ENCODE data around the gene MIPEP.
"Not testable (repeated sequence)": the region's sequence is repeated elsewhere in the genome, so short reads cannot be mapped to it uniquely, and the experiment has no call there.

MIPEP gene

DNA sequence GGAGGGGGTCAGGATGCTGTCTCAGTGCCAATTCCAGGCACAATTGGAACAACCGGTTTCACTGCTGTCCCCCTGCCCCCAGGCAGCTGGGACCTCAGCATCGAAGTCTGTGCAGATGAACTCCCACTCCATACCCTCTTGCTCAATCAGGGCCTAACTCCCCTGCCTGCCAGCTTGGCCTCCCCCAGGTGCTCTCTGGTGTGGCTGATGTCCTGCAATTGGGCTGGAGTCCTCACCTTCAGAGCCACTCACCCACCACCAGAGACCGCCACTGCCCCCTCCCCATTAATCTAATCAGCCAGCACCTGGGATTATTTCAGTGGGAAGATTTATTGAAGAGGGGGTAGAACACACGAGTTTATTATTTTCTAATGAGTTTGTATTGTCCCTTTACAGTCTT, 118.8 kb downstream of the MIPEP start:
- no peak for DNase-seq

GRCh38 chr13:23769401-23769800, 119.8 kb downstream of the MIPEP start:
- DNase-seq, result no peak

- no peak for DNase-seq
Observed at GRCh38 chr13:23767838-23768237, 121.4 kb downstream of the MIPEP start.

GRCh38 chr13:23766939-23767338, 122.3 kb downstream of the MIPEP start:
- no peak for DNase-seq

DNA sequence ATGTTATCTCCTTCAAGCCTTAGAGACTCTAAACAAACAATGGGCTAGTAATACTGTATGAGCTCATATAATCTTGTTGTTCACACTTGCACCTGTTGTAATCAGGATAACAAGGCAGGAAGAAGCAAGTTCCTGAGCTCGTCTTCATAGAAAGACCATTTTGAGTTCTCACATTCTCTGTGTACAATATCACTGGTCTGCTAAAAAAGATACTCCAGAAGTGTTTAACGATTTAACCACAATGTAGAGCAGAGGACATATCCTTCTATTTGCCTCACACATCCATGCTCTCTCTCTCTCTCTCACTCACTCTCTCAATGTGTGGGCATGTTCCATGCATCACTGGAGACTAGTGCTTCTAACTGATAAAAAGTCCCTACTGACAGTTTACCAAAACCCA, 122.9 kb downstream of the MIPEP start:
- no peak for DNase-seq

DNA sequence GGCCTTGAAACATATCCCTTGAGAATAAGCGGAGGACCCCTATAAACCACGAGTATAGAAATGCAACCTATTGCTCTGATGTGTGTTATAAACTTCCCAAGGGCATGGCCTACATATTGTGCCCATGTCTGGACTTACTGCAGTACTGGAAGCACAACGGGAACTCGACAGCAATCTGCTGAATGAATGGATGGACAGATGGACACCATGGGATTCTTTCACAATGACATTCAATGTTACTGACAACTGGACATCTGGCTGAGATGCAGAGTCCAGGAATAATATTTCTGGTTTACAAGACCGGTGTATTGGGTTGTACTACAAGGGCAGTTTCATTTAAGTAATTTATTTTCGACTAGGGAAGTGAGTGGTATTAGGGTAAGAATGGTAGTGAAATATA, 123.7 kb downstream of the MIPEP start:
- DNase-seq, result no peak

GRCh38 chr13:23763318-23763717, 125.9 kb downstream of the MIPEP start:
- DNase-seq, result no peak

GRCh38 chr13:23761760-23762159, 127.4 kb downstream of the MIPEP start:
- not testable (repeated sequence) for DNase-seq

DNA sequence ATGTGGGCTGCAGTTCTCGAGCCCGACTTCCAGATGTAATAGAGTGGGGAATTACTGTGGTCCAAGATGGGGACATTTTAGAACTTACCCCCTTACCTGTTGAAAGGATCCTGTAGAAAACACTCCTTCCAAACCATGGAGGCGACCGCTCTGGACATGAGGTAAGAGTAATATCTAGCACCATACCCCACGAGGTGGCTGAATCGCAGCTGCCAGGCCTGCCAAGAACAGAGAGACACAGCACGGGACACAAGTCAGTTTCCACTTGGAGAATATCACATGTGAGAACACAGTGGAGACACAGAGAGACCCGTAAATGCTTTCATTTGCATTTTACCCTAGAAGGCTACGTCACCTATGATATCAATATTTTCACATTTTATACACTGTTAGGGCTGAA, 129.2 kb downstream of the MIPEP start:
- no peak for DNase-seq

GRCh38 chr13:23758798-23759527, 130.2 kb downstream of the MIPEP start:
- no peak for DNase-seq

GRCh38 chr13:23754997-23755396, 134.2 kb downstream of the MIPEP start:
- DNase-seq, result no peak

- no peak for DNase-seq
Observed at GRCh38 chr13:23754506-23754905, 134.7 kb downstream of the MIPEP start.

DNA sequence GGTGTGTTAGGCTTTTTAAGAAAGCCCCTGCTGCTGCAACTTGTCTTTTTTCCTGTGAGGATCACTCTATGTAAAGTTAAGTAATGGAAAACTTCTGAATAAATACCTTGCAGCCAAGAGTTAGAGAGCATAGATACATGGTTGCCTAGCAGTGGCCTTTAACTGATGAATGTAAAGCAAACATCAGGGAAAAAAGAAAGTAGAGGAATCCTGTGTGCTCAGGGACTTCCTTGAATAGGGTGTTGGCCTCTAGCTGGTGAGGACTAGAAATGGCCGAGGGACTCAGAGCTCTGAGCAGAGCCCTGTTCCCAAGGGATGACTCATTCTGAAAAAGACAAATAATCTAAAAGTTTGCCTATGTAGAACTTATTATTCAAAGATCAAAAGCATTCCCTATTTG, 135.7 kb downstream of the MIPEP start:
- no peak for DNase-seq

DNA sequence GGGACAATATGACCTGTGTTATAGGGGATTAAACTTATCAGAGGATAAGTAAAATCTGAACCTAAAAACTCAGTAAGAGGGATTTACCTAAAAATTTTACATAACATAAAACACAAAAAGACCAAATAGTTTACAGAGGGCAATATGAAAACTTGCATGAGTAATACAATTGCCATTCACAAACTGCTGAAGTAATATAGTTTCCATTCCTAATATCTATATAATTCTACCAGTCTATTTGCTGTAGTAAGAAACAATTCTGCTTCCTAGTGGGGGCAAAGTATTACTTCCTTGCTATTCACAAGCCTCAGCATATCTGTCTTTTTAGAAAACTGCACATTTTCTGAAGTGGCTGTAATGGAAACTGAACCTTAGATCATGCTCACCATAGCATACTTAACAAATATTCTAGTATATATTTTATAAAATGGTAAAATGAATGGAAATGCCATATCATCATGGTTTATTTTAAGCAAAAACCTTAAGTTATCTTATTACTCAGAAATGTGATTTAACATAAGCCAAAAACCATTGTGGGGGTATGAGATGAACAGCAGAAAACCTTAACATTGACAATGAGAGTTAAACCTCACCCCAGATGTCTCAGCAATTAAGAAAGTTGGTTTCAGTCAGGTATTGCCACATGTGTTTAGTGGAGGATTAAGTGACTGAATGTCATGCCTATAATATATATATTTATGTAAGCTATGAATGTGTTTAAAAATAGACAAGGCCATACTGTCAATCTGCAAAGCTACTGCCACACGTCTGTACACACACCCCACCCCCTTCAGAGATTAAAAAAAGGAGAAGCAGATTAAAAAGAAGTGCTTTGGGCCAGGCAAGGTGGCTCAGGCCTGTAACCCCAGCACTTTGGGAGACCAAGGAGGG, 136.8 kb downstream of the MIPEP start:
- DNase-seq, result no peak

DNA sequence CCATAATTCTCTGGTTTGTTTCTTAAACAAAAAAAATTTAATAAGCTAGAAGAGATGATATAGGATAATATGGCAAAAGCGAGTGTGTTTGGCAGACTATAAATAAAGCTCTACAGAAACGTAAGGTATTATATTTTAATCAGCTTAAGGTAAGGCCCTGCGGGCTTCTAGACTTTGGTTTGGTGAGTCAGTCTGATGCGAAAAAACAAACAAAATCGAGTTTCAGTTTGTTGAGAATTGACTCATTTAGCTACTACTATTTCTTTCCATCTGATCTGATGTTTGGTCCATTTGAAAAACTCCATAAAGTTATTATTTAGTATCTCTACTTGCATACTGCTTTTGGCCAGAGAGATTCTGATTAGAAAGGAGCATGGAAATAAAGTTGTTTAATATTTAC, 138.0 kb downstream of the MIPEP start:
- DNase-seq, result no peak

DNA sequence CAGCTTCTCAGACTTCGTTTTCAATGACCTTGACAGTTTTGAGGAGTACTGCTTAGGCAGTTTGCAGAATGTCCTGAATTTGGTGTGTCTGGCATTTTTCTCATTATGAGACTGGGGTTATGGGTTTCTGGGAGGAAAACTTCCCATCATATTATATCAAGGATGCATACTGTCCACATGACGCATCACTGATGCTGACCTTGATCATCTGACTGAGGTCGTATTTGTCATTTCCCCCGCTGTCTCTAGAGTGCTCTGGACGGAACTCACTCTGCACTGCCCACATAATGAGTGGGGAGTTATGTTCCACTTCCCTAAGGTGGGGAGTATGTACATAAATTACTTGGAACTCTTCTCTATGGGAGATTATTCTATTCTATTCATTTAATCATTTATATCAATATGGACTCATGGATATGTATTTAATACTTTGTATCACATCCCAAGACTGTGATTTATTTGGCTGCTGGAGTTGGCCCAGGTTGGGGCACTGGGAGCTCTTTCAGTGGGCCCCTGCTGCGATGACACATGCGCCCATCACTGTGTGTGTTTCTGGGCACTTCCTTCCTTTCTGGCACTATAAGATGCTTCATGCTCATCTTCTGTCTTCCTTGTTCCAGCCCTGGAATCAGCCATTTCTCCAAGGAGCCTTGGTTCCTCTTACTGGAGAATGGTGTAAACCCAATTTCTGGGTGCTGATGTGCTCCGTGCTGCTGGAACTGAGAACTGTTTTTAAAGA, 138.6 kb downstream of the MIPEP start:
- no peak for DNase-seq

- no peak for DNase-seq
Observed at GRCh38 chr13:23749288-23749873, 139.8 kb downstream of the MIPEP start.

DNA sequence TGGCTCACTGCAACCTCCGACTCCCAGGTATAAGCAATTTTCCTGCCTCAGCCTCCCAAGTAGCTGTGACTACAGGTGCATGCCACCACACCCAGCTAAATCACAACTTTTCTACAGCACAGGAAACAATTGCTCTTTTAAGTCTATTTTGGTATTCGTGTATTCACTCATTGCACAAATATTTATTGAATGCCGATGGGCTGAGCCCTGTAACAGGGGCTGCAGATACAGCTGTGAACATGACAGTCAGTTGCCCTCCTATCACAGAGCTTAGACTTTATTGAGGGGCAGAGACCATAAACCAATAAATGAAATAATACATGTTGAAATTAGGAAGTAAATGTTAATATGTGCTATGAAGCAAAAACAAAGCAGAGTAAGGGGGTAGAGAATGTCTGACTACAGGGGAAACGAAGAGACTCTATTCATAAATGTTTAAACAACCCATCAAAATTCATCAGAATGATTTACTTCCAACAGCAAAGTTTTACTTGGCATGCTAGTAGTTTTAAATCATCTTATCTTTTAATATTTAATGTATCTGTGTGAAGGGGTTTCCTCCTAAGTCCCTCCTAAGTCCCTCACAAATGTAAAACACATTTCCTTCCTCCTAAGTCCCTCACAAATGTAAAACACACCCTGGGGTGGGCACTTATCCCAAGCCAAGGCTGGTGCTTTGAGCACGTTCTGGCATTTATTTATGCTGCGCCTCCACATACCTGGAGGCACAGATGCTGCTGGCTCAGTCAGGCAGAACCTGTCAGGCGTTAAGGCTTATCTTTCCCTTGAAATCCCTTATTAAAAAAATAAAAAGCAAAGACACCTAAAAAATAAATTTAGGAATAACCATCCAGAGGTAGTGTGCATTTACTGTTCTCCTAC, 140.8 kb downstream of the MIPEP start:
- DNase-seq, result no peak

DNA sequence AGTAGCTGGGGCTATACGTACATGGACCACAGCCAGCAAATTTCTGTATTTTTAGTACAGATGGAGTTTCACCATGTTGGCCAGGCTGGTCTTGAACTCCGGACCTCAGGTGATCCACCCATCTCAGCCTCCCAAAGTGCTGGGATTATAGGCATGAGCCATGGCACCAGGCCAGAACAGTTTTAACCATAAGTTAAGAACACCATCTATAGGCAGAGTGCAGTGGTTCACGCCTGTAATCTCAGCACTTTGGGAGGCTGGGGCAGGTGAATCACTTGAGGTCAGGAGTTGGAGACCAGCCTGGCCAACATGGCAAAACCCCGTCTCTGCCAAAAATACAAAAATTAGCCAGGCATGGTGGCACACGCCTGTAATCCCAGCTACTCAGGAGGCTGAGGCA, 143.1 kb downstream of the MIPEP start:
- DNase-seq, result not testable (repeated sequence)

- DNase-seq, result no peak
Observed at GRCh38 chr13:23744315-23744714, 144.9 kb downstream of the MIPEP start.

GRCh38 chr13:23743278-23744076, 145.7 kb downstream of the MIPEP start:
- no peak for DNase-seq

All from activated gamma-delta T cell treated with Interleukin-2 at 50 U/mL for 16 hours (primary cell).